HL-60 (cell line): ENCODE results near the gene KCNMA1.

Source experiments
- CTCF ChIP-seq: IDR thresholded peaks from one replicate; pipeline ENCODE4 v1.5.1; 2011; ENCODE audit warnings: low read length, control low read depth, inconsistent platforms; ENCODE audit not compliant: insufficient read depth
- GABPA ChIP-seq: IDR thresholded peaks from 2 replicates; pipeline ENCODE4 v1.6.1; 2012; ENCODE audit warnings: low read depth
- POLR2AphosphoS5 ChIP-seq: IDR thresholded peaks from 2 replicates; pipeline ENCODE4 v1.6.1; 2012; ENCODE audit warnings: low read depth
- REST ChIP-seq: IDR thresholded peaks from 2 replicates; pipeline ENCODE4 v1.6.1; 2012; ENCODE audit warnings: low read depth; ENCODE audit not compliant: insufficient replicate concordance
- SPI1 ChIP-seq: IDR thresholded peaks from 2 replicates; pipeline ENCODE4 v1.6.1; 2012; ENCODE audit warnings: low read depth, mild to moderate bottlenecking, borderline replicate concordance

- TF ChIP-seq REST, result no peak
- no peak for TF ChIP-seq CTCF
- no peak for TF ChIP-seq POLR2AphosphoS5
- TF ChIP-seq GABPA, result no peak
- TF ChIP-seq SPI1, result no peak
These were observed 2.0 kb downstream of the KCNMA1 start for GRCh38 chr10:77635402-77636227.
